Measurements from ENCODE around the gene LRCH3.
"Not testable (repeated sequence)": the region's sequence is repeated elsewhere in the genome, so short reads cannot be mapped to it uniquely, and the experiment has no call there.

Gene LRCH3

DNA sequence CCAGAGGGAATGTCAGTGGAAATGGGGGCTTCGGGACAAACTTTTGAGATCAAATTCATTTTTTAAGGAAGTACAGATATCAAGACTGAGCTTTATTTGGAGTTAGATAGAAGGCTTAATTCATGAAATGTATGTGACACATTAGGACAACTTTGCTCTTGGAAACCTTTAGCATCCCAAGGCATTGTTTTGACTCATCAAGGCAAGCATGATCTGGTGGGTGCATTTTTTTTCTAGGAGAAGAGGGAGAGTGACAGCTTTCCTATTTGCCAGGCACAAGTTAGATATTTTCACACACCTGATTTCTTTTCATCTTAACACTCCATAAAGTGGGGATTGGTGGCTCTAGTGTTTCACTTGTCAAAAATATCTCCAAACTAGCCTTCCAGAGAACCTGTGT, 97.5 kb downstream of the LRCH3 start:
- no peak for DNase-seq

DNA sequence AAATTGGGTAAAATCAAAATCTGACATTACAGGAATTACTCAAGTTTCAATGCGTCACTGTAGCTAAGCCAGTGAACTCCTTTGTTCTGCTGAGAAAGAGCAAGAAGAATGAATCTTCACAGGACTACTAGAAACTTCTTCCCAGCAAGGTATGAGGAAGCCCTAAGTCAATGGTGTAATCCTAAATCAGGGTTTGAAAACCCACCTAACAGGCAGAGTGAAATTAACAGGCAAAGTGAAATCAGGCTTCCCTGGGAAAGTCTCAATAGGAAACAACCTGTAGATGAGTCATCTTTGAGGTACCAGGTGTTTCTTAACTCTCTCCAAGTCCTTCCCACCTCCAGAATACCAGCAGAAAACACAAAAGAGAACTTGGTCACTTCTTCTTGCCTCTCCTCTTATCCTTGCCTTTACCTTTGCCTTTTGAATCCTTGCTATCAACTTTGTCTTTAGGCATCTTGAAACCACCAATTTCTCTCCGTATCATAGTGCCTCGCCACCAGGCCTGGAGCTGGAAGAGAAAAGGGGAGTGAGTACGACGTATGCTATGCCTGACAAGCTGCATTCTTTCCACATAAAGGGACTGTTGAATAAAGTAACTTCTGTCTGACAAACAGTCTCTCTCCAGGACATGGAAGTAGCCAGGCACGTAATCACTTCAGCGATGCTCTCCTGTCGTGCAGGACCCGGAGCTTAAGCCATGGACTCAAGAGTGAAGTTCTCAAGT, 98.3 kb downstream of the LRCH3 start:
- DNase-seq = no peak

DNA sequence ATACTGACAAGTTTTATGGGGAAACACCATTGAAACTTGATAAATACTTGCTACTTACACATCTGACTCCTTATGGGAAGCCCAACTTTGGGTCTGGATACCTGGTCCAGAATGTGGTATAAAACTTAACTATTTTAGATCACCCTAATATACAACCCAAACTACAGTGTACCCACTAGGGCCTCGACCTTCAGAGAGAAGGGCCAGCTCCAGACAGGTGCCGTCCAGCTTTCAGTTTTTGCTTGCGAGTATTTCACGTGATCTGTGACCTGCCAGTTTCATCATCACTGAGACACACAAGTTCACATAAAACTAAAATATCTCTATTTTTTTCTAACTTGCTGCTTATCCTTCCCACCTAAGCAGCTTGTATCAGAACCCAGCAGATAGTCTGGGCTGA, 99.6 kb downstream of the LRCH3 start:
- no peak for DNase-seq

DNA sequence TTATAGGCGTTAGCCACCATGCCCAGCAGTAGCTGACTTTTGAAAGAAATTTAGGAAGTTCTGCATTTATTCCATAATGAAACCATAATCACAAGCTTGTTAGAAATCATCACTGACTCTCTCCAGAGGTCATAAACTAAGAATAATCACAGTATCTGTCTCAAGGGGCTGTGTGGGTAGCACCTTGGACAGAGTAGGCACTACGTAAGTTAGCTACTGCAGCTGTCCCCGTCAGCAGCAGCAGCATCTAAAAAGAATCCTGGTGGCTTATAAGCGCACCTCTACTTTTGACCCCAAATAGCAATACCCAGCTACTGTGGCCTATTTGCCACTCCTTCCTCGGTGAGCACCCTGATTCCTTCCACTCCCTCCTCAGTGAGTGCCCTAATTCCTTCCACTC, 101.1 kb downstream of the LRCH3 start:
- no peak for DNase-seq

DNA sequence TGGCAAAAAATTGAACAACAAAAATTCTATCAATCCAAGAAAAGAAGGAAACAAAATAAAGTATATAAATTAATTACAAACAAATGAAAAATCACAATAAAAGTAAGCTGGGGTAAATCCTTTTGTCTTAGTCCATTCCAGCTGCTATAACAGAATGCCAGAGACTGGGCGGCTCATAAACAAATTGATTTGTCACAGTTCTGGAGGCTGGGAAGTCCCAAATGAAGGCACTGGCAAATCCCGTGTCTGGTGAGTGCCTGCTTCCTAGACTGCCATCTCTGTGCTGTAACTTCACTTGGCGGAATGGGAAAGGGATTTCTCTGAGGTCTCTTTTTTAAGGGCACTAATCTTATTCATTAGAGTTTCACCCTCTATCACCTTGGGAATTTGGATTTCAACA, 105.4 kb downstream of the LRCH3 start:
- DNase-seq = no peak

DNA sequence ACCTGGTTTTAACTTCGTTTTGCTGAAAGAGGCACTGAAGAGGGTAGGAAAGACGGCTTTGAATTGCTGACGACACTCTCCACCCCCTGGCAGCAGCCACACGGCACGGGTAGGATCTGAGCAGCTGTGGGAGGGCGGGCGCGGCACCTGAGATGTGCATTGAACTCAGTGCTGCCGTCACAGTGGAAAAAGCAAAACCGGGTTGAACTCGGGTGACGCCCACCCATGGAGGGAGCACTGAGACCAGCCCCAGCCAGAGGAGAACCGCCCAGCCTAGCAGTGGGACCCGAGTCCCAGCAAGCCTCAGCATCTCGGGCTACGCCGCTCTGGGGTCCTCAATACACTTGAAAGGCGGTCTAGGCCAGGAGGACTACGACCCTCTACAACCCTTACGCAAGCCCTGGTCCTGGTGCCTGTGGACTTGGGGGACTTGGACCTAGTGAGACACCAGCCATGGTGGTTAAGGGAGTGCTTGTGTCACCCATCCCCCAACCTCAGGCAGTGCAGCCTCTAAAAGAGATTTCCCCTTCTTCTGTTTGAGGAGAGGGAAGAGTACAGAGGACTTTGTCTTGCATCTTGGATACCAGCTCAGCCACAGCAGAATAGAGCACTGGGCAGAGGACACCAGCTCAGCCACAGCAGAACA, 108.9 kb downstream of the LRCH3 start:
- no peak for DNase-seq

DNA sequence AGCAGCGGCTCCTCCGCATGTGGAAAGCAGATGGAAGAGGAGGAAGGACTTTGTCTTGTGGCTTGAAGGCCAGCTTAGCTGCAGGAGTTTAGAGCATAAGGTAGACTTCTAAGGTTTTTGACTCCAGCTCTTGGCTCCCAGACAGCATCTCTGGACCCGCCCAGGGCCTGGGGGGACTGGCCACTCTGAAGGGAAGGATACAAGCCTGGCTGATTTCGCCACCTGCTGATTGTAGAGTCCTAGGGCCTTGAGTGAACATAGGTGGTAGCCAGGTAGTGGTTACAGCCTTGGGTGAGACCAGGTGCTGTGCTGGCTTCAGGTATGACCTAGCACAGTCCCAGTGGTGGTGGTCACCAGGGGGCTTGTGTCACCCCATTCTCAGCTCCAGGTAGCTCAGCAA, 110.6 kb downstream of the LRCH3 start:
- no peak for DNase-seq

DNA sequence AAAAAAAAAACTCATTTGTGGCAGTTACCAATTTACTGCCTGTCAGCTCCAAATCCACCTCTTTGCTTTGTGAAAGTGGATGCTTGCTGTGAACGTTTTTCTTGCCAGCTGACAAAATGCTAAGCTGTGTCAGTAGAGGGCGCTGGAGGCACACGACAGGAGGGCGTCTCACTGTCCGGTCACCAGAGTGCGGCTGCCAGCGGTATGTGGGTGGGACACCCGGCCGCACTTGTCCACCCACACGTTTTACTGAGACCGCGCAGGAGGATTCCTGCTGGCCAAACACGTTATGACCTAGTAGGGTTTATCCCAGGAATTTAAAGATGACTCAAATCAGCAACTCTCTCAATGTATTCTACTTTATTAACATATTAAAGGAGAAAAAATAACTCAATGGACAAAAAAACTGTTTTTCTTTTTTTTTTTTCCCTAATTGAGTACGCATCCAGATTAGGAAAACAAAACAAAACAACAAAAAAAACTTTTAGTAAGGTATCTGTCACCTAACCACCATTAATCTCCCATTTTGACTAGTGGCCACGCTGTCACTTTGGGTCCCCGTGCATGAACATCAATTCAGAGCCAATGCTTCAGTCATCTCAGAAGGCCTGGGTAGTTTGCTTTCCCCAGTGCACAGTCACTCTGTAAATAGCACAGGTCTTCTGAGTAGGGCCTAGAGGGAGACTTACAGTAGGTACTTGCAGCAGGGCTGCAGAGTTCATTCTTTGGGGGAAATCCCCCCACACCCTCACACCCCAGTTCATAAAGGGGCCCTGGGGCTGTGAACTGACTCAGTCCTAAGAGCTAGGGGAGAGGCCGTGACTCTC, 115.2 kb downstream of the LRCH3 start:
- DNase-seq = peak; percentile 6

DNA sequence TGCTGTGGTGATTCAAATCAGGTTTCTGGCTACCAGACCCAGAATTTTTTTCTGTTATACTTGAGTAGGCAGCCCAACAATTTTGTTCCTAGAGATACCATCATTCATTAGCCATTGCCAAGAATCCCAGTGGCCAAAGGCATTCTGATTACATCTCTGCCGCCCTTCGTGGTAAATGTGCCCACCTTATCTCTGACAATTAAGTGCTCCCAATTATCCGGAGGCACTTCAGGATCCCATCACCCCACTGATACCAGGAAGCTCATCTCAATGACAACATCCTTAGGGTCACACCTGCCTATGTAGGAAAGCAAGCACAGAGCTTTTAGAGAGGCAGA, 115.8 kb downstream of the LRCH3 start:
- DNase-seq = no peak

DNA sequence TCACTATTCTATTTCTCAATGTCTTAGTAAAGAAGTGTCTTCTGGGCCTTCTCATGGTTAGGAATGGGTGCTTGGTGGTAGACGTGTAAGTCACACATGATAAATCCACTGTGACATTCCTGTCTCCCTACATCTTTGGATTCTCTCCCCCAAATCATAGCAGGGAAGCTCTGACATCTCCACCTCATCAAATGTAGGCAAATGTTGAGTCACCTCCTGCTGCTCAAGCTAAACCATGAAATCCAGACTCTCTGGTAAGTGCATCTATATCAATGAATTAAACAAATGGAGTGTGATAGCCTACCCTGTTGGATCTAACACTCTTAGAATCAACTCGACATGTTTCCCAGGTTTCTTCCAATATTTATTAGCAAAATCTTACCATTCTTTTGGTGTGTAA, 116.1 kb downstream of the LRCH3 start:
- DNase-seq = no peak

DNA sequence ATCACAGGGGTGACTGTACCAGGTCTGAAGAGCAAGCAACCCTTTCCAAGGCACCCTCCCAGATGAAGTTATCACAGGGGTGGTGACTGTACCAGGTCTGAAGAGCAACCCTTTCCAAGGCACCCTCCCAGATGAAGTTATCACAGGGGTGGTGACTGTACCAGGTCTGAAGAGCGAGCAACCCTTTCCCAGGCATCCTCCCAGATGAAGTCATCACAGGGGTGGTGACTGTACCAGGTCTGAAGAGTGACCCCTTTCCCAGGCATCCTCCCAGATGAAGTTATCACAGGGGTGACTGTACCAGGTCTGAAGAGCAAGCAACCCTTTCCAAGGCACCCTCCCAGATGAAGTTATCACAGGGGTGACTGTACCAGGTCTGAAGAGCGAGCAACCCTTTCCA, 117.5 kb downstream of the LRCH3 start:
- DNase-seq = not testable (repeated sequence)

DNA sequence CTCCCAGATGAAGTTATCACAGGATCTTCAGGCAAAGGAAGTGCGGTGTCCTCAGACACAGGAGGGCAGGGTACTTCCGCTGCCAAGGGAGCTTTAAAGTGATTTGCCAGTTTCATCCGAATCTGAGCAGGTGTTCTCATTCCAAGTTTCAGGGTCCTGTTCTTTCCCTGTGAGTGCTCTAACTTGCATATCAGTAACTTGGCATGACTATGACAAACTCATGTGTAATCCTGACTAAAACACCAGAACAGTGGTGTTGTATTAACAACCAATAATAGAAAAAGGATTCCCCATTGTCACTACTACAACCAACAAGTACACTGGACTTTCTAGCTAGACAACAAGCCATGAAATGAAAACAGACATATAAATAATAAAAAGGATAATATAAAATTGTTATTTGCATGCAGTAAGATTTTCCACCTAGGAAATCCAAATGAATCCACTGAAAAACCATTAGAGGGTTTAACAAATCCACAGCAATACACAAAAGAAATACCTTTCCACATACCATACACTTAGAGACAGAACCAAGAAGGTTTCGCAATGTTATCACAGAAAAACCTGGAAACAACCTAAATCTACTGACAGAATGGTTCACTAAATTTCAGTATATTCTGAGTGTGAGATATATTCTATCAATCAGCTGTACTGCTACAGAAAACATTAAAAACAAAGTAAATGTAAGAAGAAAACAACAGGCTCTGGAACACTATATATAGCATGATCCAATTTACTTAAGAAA, 118.1 kb downstream of the LRCH3 start:
- DNase-seq = no peak

DNA sequence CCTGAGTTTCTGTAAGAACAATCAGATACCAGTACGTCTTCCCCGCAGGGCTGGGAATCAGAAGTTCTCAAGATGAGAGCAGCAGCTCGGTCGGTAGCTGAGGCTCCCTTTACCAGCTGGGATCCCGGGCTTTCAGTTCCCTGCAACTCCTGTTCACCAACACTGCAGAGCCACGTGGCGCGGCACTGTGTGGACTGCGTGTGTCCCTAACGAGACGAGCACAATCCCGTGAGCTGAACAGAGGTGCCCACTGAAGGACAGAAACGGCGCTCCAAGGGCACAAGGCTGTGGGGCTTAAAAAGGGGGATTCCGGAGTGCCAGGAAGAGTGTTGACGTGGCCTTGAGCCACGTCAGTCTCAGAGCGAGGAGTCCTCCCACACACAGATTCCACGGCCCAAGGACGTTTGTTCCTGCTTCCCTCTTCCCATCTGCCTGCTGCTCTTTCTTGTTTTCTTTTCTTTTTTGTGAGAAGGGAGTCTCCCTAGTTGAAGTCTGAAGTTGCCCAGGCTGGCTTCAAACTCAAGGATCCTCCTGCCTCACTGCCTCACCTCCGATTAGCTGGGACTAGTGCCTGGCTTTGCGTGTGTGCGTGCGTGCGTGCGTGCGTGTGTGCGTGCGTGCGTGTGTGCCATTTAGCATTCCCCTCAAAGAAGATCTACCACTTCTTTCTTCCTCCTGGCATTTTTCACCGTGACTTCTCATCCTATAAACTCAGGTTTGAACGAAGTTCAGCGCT, 121.9 kb downstream of the LRCH3 start:
- no peak for DNase-seq

DNA sequence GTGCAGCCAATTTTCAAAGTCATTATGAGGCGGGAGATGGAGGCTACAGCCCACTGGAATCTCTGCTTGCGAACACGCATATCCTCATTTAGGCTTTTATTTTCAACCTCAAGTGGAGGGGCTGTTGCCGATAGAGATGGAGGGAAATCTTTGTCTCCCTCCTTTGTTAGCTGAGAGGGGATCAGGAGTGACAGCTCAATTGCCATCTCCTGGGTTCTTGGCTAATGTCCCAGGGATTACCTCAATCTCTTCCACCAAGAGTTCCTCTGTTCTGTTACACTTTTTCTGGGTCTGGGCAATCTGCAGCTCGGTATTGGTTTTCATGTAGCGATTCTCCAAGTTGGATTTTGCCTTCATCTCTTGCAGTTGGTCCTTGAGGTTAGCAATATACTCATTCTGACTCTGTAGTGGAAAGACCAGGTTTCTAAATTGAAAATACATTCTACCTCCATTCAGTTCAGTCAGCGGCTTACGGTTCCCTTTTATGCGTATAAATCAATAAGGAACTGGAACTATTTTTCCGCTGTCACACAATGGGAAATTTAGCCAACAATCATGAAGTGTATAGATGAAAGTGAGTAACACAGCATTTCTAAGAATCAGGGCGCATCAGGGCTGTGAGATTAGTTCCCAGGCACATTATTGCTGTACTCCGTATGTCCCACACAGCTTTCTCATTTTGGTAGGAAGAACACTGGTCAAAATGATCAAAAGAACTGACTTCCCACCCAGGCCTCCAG, 122.8 kb downstream of the LRCH3 start:
- no peak for DNase-seq

DNA sequence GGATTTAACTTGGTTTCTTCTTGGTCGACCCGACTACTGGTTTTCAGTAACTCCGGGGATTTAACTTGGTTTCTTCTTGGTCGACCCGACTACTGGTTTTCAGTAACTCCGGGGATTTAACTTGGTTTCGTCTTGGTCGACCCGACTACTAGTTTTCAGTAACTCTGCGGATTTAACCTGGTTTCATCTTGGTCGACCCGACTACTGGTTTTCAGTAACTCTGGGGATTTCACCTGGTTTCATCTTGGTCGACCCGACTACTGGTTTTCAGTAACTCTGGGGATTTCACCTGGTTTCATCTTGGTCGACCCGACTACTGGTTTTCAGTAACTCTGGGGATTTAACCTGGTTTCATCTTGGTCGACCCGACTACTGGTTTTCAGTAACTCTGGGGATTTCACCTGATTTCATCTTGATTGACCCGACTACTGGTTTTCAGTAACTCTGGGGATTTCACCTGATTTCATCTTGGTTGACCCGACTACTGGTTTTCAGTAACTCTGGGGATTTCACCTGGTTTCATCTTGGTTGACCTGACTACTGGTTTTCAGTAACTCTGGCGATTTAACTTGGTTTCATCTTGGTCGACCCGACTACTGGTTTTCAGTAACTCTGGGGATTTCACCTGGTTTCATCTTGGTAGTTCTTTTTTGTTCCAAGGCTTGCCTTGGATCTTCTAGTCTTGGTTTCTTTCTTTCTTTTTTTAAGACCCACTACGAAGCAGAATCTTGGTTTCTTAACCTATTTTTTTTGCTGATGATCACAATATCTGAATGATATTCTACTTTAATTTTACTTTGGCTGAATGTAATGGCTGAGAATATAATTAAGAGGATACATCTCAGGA, 130.6 kb downstream of the LRCH3 start:
- DNase-seq = not testable (repeated sequence)

DNA sequence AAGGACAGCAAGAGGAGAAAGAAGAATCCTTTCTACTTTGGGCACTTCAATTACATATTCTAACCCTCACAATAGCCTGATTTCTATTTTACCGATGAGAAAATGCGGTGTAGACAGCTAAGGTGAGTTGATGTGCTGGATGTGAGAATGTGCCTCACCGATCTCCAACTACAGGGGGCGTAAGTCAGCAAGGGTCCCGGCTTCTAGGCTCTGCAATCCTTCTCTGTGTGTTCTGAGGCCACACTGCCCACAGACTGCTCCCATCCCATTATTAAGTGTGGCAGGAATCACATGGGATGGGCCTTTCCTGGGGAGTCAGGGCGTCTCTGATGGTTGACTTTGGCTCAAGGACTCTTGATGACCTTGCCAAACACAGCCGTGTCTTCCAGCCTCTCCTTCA, 135.4 kb downstream of the LRCH3 start:
- no peak for DNase-seq

DNA sequence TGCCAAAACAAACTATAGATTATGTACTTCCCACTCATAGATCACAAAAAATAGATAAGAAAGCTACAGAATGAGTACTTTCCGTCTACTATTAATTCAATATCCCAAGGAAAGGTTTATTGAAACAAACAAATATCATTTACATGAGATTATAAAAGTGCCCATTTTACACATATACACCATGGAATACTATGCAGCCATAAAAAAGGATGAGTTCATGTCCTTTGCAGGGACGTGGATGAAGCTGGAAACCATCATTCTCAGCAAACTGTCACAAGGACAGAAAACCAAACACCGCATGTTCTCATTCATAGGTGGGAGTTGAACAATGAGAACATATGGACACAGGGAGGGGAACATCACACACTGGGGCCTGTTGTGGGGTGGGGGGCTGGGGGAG, 136.5 kb downstream of the LRCH3 start:
- DNase-seq = not testable (repeated sequence)

DNA sequence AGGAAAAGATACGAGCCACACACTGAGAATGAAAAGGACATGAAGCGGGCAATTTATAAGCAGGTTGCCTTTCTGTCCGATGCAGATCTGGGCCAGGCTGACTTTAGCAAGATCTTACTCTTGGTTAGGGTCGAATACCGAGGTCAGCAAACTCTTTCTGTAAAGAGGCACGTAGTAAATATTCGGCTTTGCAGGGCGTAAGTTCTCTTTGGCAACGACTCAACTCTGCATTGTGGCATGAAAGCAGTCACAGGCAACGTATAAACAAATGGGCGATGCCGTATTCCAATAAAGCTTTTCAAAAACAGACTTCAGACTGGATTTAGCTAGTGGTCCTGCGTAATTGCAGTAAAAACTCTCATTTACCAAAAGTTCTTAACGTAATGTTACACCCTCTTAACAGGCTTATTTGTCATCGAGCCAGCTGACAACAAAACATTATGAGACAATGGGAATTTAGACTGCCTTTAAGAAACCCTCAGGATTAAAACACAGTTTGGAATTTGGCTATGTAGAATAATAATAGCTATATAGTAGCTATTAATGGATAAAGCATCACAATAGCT, 145.8 kb downstream of the LRCH3 start:
- DNase-seq = no peak
